ENCODE results near the gene CLHC1. TPM values are rescaled to one million over a fixed set of nuclear protein-coding genes. Genes with fewer than 3 reads are reported as not detected.

Gene CLHC1
- total and polyA plus RNA-seq, 10 of the 15 experiments (the other 5 are each of a cell fraction or from before 2014, with no cell fraction given) = 2.6 to 6.8 (median 4.7) TPM

- Histone ChIP-seq H2AFZ (ENCODE audit: control insufficient read depth, low read depth, low read length) (no peak overlapping the region), H3K9me3 (replicated peaks; ENCODE audit: control insufficient read depth, insufficient read depth, low read length) (no peaks in the 10 kb centered on the region), H3K79me2 (ENCODE audit: control insufficient read depth, insufficient read depth, low read length) (no peaks in the 10 kb centered on the region), H3K36me3 (ENCODE audit: control insufficient read depth in 2 of 2, insufficient read depth in 2 of 2, low read length in 1 of 2) (no peaks in the 10 kb centered on the region), H3K4me3 (no peak overlapping the region), H3K27ac (ENCODE audit: control insufficient read depth, insufficient read depth) (no peak overlapping the region), H3K9ac (ENCODE audit: control insufficient read depth, insufficient read depth, low read length) (no peak overlapping the region), H3K4me2 (ENCODE audit: control insufficient read depth, insufficient read depth) (no peak overlapping the region), H4K20me1 (ENCODE audit: control insufficient read depth, insufficient read depth) (no peaks in the 10 kb centered on the region), H3K4me1 (ENCODE audit: control insufficient read depth, insufficient read depth, low read length) (peaks cover 9% of the 10 kb centered on the region), H3K27me3 (replicated peaks in 1 of 2; ENCODE audit: control insufficient read depth in 2 of 2, insufficient read depth in 2 of 2, low read length in 1 of 2) (no peaks in the 10 kb centered on the region)
- FAIRE-seq = no peak
- DNase-seq (ENCODE audit: low read depth, low spot score) = no peak
- BruUV-seq (replicated peaks) = no TSS peak
- SMC1A ChIA-PET (ENCODE audit: uncharacterized antibody, unreplicated experiment) = interaction anchor here (0.7 to 17.4 kb wide), 9 partner anchors 9 to 263 kb away, joined by 3 to 260 read pairs (median 4); no protein-coding TSS in a partner anchor
- POLR2A ChIA-PET = no interaction called here
- no peak for ATAC-seq
- TF ChIP-seq NRF1 (conservative IDR thresholded peaks at IDR 0.05; ENCODE audit: low read depth, low read length) (no peak), CREM (IDR thresholded peaks at IDR 0.05; ENCODE audit: low read depth) (no peak), JUND (IDR thresholded peaks at IDR 0.05; ENCODE audit: low read depth, low read length) (no peak), SRF (IDR thresholded peaks at IDR 0.05; ENCODE audit: low read depth in 2 of 2, low read length in 2 of 2) (no peak), ESRRA (IDR thresholded peaks at IDR 0.05; ENCODE audit: low read length) (no peak), ZNF24 (IDR thresholded peaks at IDR 0.05) (no peak), CEBPZ (IDR thresholded peaks at IDR 0.05; ENCODE audit: low read depth, low read length) (no peak), RBBP5 (conservative IDR thresholded peaks at IDR 0.05) (no peak), CBX5 (IDR thresholded peaks at IDR 0.05; ENCODE audit: low read depth) (no peak)
- TF ChIP-seq, protein P1, sequence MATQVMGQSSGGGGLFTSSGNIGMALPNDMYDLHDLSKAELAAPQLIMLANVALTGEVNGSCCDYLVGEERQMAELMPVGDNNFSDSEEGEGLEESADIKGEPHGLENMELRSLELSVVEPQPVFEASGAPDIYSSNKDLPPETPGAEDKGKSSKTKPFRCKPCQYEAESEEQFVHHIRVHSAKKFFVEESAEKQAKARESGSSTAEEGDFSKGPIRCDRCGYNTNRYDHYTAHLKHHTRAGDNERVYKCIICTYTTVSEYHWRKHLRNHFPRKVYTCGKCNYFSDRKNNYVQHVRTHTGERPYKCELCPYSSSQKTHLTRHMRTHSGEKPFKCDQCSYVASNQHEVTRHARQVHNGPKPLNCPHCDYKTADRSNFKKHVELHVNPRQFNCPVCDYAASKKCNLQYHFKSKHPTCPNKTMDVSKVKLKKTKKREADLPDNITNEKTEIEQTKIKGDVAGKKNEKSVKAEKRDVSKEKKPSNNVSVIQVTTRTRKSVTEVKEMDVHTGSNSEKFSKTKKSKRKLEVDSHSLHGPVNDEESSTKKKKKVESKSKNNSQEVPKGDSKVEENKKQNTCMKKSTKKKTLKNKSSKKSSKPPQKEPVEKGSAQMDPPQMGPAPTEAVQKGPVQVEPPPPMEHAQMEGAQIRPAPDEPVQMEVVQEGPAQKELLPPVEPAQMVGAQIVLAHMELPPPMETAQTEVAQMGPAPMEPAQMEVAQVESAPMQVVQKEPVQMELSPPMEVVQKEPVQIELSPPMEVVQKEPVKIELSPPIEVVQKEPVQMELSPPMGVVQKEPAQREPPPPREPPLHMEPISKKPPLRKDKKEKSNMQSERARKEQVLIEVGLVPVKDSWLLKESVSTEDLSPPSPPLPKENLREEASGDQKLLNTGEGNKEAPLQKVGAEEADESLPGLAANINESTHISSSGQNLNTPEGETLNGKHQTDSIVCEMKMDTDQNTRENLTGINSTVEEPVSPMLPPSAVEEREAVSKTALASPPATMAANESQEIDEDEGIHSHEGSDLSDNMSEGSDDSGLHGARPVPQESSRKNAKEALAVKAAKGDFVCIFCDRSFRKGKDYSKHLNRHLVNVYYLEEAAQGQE (IDR thresholded peaks at IDR 0.05; ENCODE audit: low read depth, low read length) = no peak
- in situ Hi-C loops (cut with MboI) (no loop called here), intact Hi-C loops (cut with micrococcal nuclease; ENCODE audit: unreplicated experiment) (no loop called here)
- RAD21 ChIA-PET (ENCODE audit: unreplicated experiment) = interaction anchor here (0.6 to 15.9 kb wide), 6 partner anchors 9 to 137 kb away, joined by 3 to 107 read pairs (median 3); partner anchors contain the start of gene RTN4
- CTCF ChIA-PET = interaction anchor here (0.8 to 19.0 kb wide), 8 partner anchors 9 to 265 kb away, joined by 3 to 342 read pairs (median 6); partner anchors contain the start of gene RTN4
- WGBS (ENCODE audit: insufficient coverage, insufficient replicate concordance, low lambda C conversion rate, missing lambda C conversion rate) = 60% methylated on average over 11 of the region's 11 CpGs
Measured at GRCh38 chr2:55162284-55163006, 69.6 kb downstream of the CLHC1 start.
